WTC11 (cell line): Measurements from ENCODE around the gene ANXA2.

Source experiments
- CTCF ChIP-seq: fragments of 200-600 bp; IDR thresholded peaks from 2 replicates; pipeline ENCODE4 v1.8.0; 2022; ENCODE audit warnings: antibody characterized with exemption
- SP1 ChIP-seq: sonication (generic); formaldehyde crosslinking; conservative IDR thresholded peaks from 2 replicates; pipeline ENCODE4 v1.8.1; 2022; ENCODE audit warnings: missing genetic modification reagents

GRCh38 chr15:60352525-60352924, 45.3 kb downstream of the ANXA2 start:
- TF ChIP-seq CTCF, result no peak
- TF ChIP-seq SP1, result no peak
